Measurements from ENCODE around the gene FADS2. TPM values are rescaled to one million over a fixed set of nuclear protein-coding genes. Genes with fewer than 3 reads are reported as not detected.

Gene FADS2
- total RNA-seq, 1 donor from 2014 or later: 25.8 TPM

GRCh38 chr11:61908730-61909316 is 80.7 kb downstream of the FADS2 start:
- intact Hi-C loops (cut with DNase I): no loop called here
- DNase-seq (ENCODE audit: low spot score): no peak

- intact Hi-C loops (cut with DNase I): no loop called here
- DNase-seq (ENCODE audit: low spot score): no peak
Measured at GRCh38 chr11:61910187-61911127, 82.4 kb downstream of the FADS2 start.

GRCh38 chr11:61911128-61911700 is 83.1 kb downstream of the FADS2 start:
- DNase-seq (ENCODE audit: low spot score): no peak
- intact Hi-C loops (cut with DNase I): no loop called here

GRCh38 chr11:61911701-61912529 is 83.8 kb downstream of the FADS2 start:
- DNase-seq (ENCODE audit: low spot score): peak; percentile 71
- intact Hi-C loops (cut with DNase I): no loop called here

GRCh38 chr11:61912530-61912898 is 84.4 kb downstream of the FADS2 start:
- DNase-seq (ENCODE audit: low spot score): peak; percentile 90

GRCh38 chr11:61912991-61913698 is 85.0 kb downstream of the FADS2 start:
- peak; percentile 67 for DNase-seq (ENCODE audit: low spot score)
- intact Hi-C loops (cut with DNase I): no loop called here

More at GRCh38 chr11:61912530-61912898, 84.4 kb downstream of the FADS2 start:
- intact Hi-C loops (cut with DNase I): no loop called here

- peak; percentile 41 for DNase-seq (ENCODE audit: low spot score)
- intact Hi-C loops (cut with DNase I): no loop called here
Measured at GRCh38 chr11:61913699-61914395, 85.7 kb downstream of the FADS2 start.

- intact Hi-C loops (cut with DNase I): no loop called here
- peak; percentile 27 for DNase-seq (ENCODE audit: low spot score)
Measured at GRCh38 chr11:61914471-61915171, 86.5 kb downstream of the FADS2 start.

GRCh38 chr11:61916737-61917333 is 88.7 kb downstream of the FADS2 start:
- intact Hi-C loops (cut with DNase I): no loop called here
- DNase-seq (ENCODE audit: low spot score): no peak

Small RNA genes within 50 kb of the gene (microRNA-seq; reads per million reads assigned to microRNA genes)
- 1.3 reads per million for gene MIR6746

Other genes with a start within 250 kb of the FADS2 start
- gene SYT7, start 247.2 kb upstream of the FADS2 start, total RNA-seq: 9.3 TPM
- 3.3 TPM for gene DAGLA, start 147.9 kb upstream of the FADS2 start, total RNA-seq
- 0.27 TPM for gene MYRF, start 75.7 kb upstream of the FADS2 start, total RNA-seq
- gene TMEM258, start 35.7 kb upstream of the FADS2 start, total RNA-seq: 97.1 TPM
- gene FEN1, start 35.4 kb upstream of the FADS2 start, total RNA-seq: 5.8 TPM
- gene FADS1, start 11.3 kb upstream of the FADS2 start, total RNA-seq: 34.0 TPM
- gene FADS3, start 63.2 kb downstream of the FADS2 start, total RNA-seq: 126 TPM
- 9.4 TPM for gene RAB3IL1, start 89.3 kb downstream of the FADS2 start, total RNA-seq
- 1.1 TPM for gene BEST1, start 122.1 kb downstream of the FADS2 start, total RNA-seq
- 3,174 TPM for gene FTH1, start 139.3 kb downstream of the FADS2 start, total RNA-seq